WERI-Rb-1 (cell line): Measurements from ENCODE around the gene PPP5C.
"Not testable (repeated sequence)": the region's sequence is repeated elsewhere in the genome, so short reads cannot be mapped to it uniquely, and the experiment has no call there.

Source experiments
- DNase-seq: peaks from one replicate; pipeline ENCODE4 v3.0.0-alpha.2; 2020
- H3K27ac ChIP-seq: fragments of 250-450 bp; sonication (Bioruptor Pico); 2 replicates; pipeline ENCODE4 v1.5.1; 2020; ENCODE audit warnings: mild to moderate bottlenecking, moderate library complexity
- H3K27me3 ChIP-seq: fragments of 250-450 bp; sonication (Bioruptor Pico); 2 replicates; pipeline ENCODE4 v1.5.1; 2021; ENCODE audit warnings: mild to moderate bottlenecking, low read depth, moderate library complexity; ENCODE audit not compliant: insufficient read depth, severe bottlenecking
- H3K36me3 ChIP-seq: fragments of 250-450 bp; sonication (Bioruptor Pico); 2 replicates; pipeline ENCODE4 v1.5.1; 2020; ENCODE audit warnings: mild to moderate bottlenecking, moderate library complexity
- H3K4me3 ChIP-seq: 2 replicates; pipeline ENCODE4 v1.5.1; 2011; ENCODE audit warnings: low read depth, mild to moderate bottlenecking, control low read depth, low read length
- H3K9me3 ChIP-seq: fragments of 250-450 bp; sonication (Bioruptor Pico); 2 replicates; pipeline ENCODE4 v1.5.1; 2021; ENCODE audit warnings: mild to moderate bottlenecking, moderate library complexity; ENCODE audit not compliant: severe bottlenecking
- CTCF ChIP-seq: IDR thresholded peaks from 2 replicates; pipeline ENCODE4 v1.5.1; 2011; ENCODE audit warnings: low read depth, mild to moderate bottlenecking, control low read depth, inconsistent platforms, low read length

PPP5C gene

GRCh38 chr19:46392252-46392801, 45.4 kb downstream of the PPP5C start:
- Histone ChIP-seq H3K4me3 (no peak overlapping the region), H3K27me3 (no peaks in the 10 kb centered on the region), H3K27ac (no peak overlapping the region), H3K9me3 (no peaks in the 10 kb centered on the region), H3K36me3 (peaks cover 56% of the 10 kb centered on the region)
- no peak for DNase-seq
- no peak for TF ChIP-seq CTCF

GRCh38 chr19:46392837-46393236, 46.0 kb downstream of the PPP5C start:
- no peak overlapping the region for H3K4me3 ChIP-seq
- TF ChIP-seq CTCF = no peak

DNA sequence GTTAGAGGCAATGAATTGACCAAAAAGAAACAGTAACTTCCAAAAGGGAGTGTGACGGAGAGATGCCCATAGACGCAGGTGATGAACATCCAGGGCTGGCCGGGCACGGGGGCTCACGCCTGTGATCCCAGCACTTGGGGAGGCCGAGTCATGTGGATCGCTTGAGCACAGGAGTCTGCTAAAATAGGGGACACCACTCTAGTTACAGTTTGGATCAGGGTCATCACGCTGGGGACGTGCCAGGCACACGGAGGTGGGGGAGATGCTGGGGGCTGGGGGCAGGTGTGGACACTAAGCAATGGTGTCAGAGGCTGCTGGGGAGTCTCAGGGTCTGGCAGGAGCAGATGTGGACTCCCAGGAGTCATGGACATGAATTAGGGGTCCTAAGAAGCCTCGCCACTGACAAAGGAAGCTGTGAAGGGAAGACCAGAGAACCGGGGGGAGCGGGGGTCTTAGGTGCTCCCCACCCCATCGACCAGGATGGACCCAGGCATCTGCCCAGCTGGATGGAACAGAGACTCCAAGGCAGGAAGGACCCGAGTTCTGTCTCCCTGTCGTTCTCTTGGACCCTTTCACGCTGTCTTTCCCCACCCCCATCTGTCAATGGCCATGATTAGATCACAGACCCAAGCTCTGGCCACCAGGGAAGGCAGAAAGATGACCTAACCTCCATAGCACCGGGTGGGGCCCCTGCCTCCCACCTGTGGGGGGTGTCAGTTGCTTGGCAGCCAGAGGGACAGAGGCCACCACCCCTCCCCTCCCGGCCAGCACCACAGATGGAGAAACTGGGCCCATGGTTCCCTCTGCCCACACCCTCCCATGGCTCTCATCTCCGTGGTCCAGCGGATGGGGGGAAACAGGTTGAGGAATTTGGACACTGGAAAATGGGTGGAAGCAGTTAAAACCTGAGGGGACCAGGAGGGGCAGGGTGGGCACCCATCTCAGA, 46.8 kb downstream of the PPP5C start:
- Histone ChIP-seq H3K27ac (no peak overlapping the region), H3K36me3 (peaks cover 42% of the 10 kb centered on the region), H3K4me3 (no peak overlapping the region), H3K9me3 (no peaks in the 10 kb centered on the region), H3K27me3 (no peaks in the 10 kb centered on the region)
- no peak for TF ChIP-seq CTCF
- DNase-seq = no peak

More at GRCh38 chr19:46392837-46393236, 46.0 kb downstream of the PPP5C start:
- Histone ChIP-seq H3K27ac (no peak overlapping the region), H3K9me3 (no peaks in the 10 kb centered on the region), H3K27me3 (no peaks in the 10 kb centered on the region), H3K36me3 (peaks cover 51% of the 10 kb centered on the region)
- DNase-seq = no peak

DNA sequence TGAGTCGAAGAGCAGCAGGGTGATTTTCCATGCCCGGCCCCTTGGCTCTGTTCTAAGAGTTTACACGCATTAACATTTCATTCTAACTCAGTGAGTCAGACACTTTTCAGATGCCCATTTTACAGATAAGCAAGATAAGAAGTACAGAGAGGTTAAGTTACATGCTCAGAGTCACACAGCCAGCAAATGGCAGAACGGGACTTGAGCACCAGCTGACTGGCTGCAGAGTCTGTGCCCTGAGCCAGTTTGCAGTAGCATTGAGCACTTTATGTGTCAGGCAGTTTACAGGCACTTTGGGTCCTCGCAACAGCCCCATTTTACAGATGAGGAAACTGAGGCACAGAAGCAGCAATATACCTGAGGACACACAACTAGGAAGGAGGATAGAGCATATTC, 47.5 kb downstream of the PPP5C start:
- no peak for TF ChIP-seq CTCF
- DNase-seq = no peak
- Histone ChIP-seq H3K4me3 (no peak overlapping the region), H3K27ac (no peak overlapping the region), H3K27me3 (no peaks in the 10 kb centered on the region), H3K9me3 (no peaks in the 10 kb centered on the region), H3K36me3 (peaks cover 35% of the 10 kb centered on the region)

- not testable (repeated sequence) for H3K9me3 ChIP-seq, H3K27me3 ChIP-seq, H3K27ac ChIP-seq, DNase-seq, H3K36me3 ChIP-seq, H3K4me3 ChIP-seq
Measured at GRCh38 chr19:46397801-46398479, 51.1 kb downstream of the PPP5C start.

GRCh38 chr19:46402725-46403124, 55.8 kb downstream of the PPP5C start:
- no peak overlapping the region for H3K4me3 ChIP-seq
- no peaks in the 10 kb centered on the region for H3K36me3 ChIP-seq
- no peaks in the 10 kb centered on the region for H3K27me3 ChIP-seq
- H3K27ac ChIP-seq = no peak overlapping the region
- no peaks in the 10 kb centered on the region for H3K9me3 ChIP-seq
- TF ChIP-seq CTCF = no peak
- no peak for DNase-seq
